Measurements from ENCODE around the gene GPRC5A. TPM values are rescaled to one million over a fixed set of nuclear protein-coding genes. Genes with fewer than 3 reads are reported as not detected.

GPRC5A gene
- total RNA-seq, 1 donor from 2014 or later: 3.4 TPM

- no peak for TF ChIP-seq CTCF (IDR thresholded peaks at IDR 0.05; ENCODE audit: unreplicated experiment)
- H3K27ac Mint-ChIP-seq (ENCODE audit: unreplicated experiment): no peak overlapping the region
- no peaks in the 10 kb centered on the region for H3K36me3 Mint-ChIP-seq (ENCODE audit: low read depth, unreplicated experiment)
- H3K4me3 Mint-ChIP-seq (ENCODE audit: unreplicated experiment): no peak overlapping the region
- H3K4me1 Mint-ChIP-seq (ENCODE audit: unreplicated experiment): peaks cover 3% of the 10 kb centered on the region
- no peak for DNase-seq (ENCODE audit: low spot score)
- H3K9me3 Mint-ChIP-seq (ENCODE audit: unreplicated experiment): no peaks in the 10 kb centered on the region
- H3K27me3 Mint-ChIP-seq (ENCODE audit: unreplicated experiment): peaks cover 3% of the 10 kb centered on the region
Observed at GRCh38 chr12:12943586-12944260, 52.4 kb downstream of the GPRC5A start.

GRCh38 chr12:12945591-12945990, 54.2 kb downstream of the GPRC5A start:
- TF ChIP-seq CTCF (IDR thresholded peaks at IDR 0.05; ENCODE audit: unreplicated experiment): no peak
- DNase-seq (ENCODE audit: low spot score): no peak
- Mint-ChIP-seq H3K27ac (ENCODE audit: unreplicated experiment) (no peak overlapping the region), H3K4me1 (ENCODE audit: unreplicated experiment) (peaks cover 3% of the 10 kb centered on the region), H3K9me3 (ENCODE audit: unreplicated experiment) (no peaks in the 10 kb centered on the region), H3K4me3 (ENCODE audit: unreplicated experiment) (no peak overlapping the region), H3K27me3 (ENCODE audit: unreplicated experiment) (peaks cover 8% of the 10 kb centered on the region), H3K36me3 (ENCODE audit: low read depth, unreplicated experiment) (peaks cover 6% of the 10 kb centered on the region)

GRCh38 chr12:12946686-12947355, 55.5 kb downstream of the GPRC5A start:
- peaks cover 8% of the 10 kb centered on the region for H3K27me3 Mint-ChIP-seq (ENCODE audit: unreplicated experiment)
- H3K27ac Mint-ChIP-seq (ENCODE audit: unreplicated experiment): no peak overlapping the region
- TF ChIP-seq CTCF (IDR thresholded peaks at IDR 0.05; ENCODE audit: unreplicated experiment): no peak
- peaks cover 6% of the 10 kb centered on the region for H3K36me3 Mint-ChIP-seq (ENCODE audit: low read depth, unreplicated experiment)
- H3K4me1 Mint-ChIP-seq (ENCODE audit: unreplicated experiment): peaks cover 3% of the 10 kb centered on the region
- H3K9me3 Mint-ChIP-seq (ENCODE audit: unreplicated experiment): no peaks in the 10 kb centered on the region
- H3K4me3 Mint-ChIP-seq (ENCODE audit: unreplicated experiment): no peak overlapping the region
- no peak for DNase-seq (ENCODE audit: low spot score)

GRCh38 chr12:12947902-12948301, 56.5 kb downstream of the GPRC5A start:
- DNase-seq (ENCODE audit: low spot score): no peak
- Mint-ChIP-seq H3K36me3 (ENCODE audit: low read depth, unreplicated experiment) (peaks cover 6% of the 10 kb centered on the region), H3K27ac (ENCODE audit: unreplicated experiment) (no peak overlapping the region), H3K9me3 (ENCODE audit: unreplicated experiment) (no peaks in the 10 kb centered on the region), H3K4me3 (ENCODE audit: unreplicated experiment) (no peak overlapping the region), H3K27me3 (ENCODE audit: unreplicated experiment) (peaks cover 8% of the 10 kb centered on the region), H3K4me1 (ENCODE audit: unreplicated experiment) (peaks cover 3% of the 10 kb centered on the region)
- TF ChIP-seq CTCF (IDR thresholded peaks at IDR 0.05; ENCODE audit: unreplicated experiment): no peak

GRCh38 chr12:12951504-12951903, 60.1 kb downstream of the GPRC5A start:
- H3K9me3 Mint-ChIP-seq (ENCODE audit: unreplicated experiment): no peaks in the 10 kb centered on the region
- peaks cover 3% of the 10 kb centered on the region for H3K4me1 Mint-ChIP-seq (ENCODE audit: unreplicated experiment)
- H3K27ac Mint-ChIP-seq (ENCODE audit: unreplicated experiment): no peak overlapping the region
- no peak for TF ChIP-seq CTCF (IDR thresholded peaks at IDR 0.05; ENCODE audit: unreplicated experiment)
- H3K4me3 Mint-ChIP-seq (ENCODE audit: unreplicated experiment): no peak overlapping the region
- DNase-seq (ENCODE audit: low spot score): no peak
- peaks cover 6% of the 10 kb centered on the region for H3K36me3 Mint-ChIP-seq (ENCODE audit: low read depth, unreplicated experiment)
- peaks cover 10% of the 10 kb centered on the region for H3K27me3 Mint-ChIP-seq (ENCODE audit: unreplicated experiment)

Data from endothelial cell (in vitro differentiated cells).